Liver (tissue), 9 donors: ENCODE data around the gene DLST. TPM values are rescaled to one million over a fixed set of nuclear protein-coding genes. Genes with fewer than 3 reads are reported as not detected.

Source experiments
- DNase-seq: peaks from one replicate; pipeline ENCODE4 v3.0.0-alpha.2; 2017; ENCODE audit warnings: low spot score
- H3K27ac ChIP-seq, 2 donors: one replicate each; pipeline ENCODE4 v1.7.0; 2013; ENCODE audit warnings: inconsistent platforms in 2 of 2, low read length in 2 of 2, control low read depth in 1 of 2, low read depth in 1 of 2, mild to moderate bottlenecking in 1 of 2
- H3K27me3 ChIP-seq, 4 donors: one replicate each; pipeline versions ENCODE4 v1.6.1 to v1.7.0; 2013; ENCODE audit warnings: low read length in 3 of 4, inconsistent platforms in 1 of 4, mild to moderate bottlenecking in 1 of 4, moderate library complexity in 1 of 4; ENCODE audit not compliant: control insufficient read depth in 4 of 4, insufficient read depth in 4 of 4
- H3K36me3 ChIP-seq, 4 donors: one replicate each; pipeline versions ENCODE4 v1.6.1 to v1.7.0; 2013; ENCODE audit warnings: low read length in 3 of 4, mild to moderate bottlenecking in 3 of 4, low read depth in 1 of 4, moderate library complexity in 1 of 4; ENCODE audit not compliant: control insufficient read depth in 4 of 4, insufficient read depth in 3 of 4
- H3K4me1 ChIP-seq, 4 donors: one replicate each; pipeline versions ENCODE4 v1.6.1 to v1.7.0; 2013; ENCODE audit warnings: low read length in 3 of 4, mild to moderate bottlenecking in 3 of 4, moderate library complexity in 1 of 4; ENCODE audit not compliant: control insufficient read depth in 4 of 4, insufficient read depth in 4 of 4
- H3K4me3 ChIP-seq, 3 donors: one replicate each; pipeline versions ENCODE4 v1.6.1 to v1.7.0; 2013; ENCODE audit warnings: low read length in 3 of 3, control low read depth in 1 of 3, low read depth in 1 of 3, mild to moderate bottlenecking in 1 of 3
- H3K9ac ChIP-seq, 2 donors: one replicate each; pipeline ENCODE4 v1.7.0; 2013; ENCODE audit warnings: low read length in 2 of 2, mild to moderate bottlenecking in 2 of 2, moderate library complexity in 2 of 2, control low read depth in 1 of 2, low read depth in 1 of 2
- H3K9me3 ChIP-seq, 4 donors: one replicate each; pipeline versions ENCODE4 v1.6.1 to v1.7.0; 2013; ENCODE audit warnings: low read length in 3 of 4; ENCODE audit not compliant: control insufficient read depth in 4 of 4
- ATF3 ChIP-seq: IDR thresholded peaks from 2 replicates; pipeline ENCODE4 v1.6.1; 2016; ENCODE audit warnings: antibody characterized with exemption
- EGR1 ChIP-seq, 2 donors: IDR thresholded peaks; 2 replicates each; pipeline ENCODE4 v1.6.1; 2016 to 2018; ENCODE audit warnings: antibody characterized with exemption in 2 of 2, low read depth in 2 of 2
- FOXA1 ChIP-seq: IDR thresholded peaks from 2 replicates; pipeline ENCODE4 v1.6.1; 2016; ENCODE audit warnings: antibody characterized with exemption
- FOXA2 ChIP-seq: IDR thresholded peaks from 2 replicates; pipeline ENCODE4 v1.6.1; 2016; ENCODE audit warnings: antibody characterized with exemption
- GABPA ChIP-seq, 2 donors: IDR thresholded peaks in 1 of 2; conservative IDR thresholded peaks in 1 of 2; 2 replicates each; pipeline ENCODE4 v1.6.1; 2016; ENCODE audit warnings: antibody characterized with exemption in 2 of 2, mild to moderate bottlenecking in 1 of 2, moderate library complexity in 1 of 2
- HNF4A ChIP-seq, 2 donors: conservative IDR thresholded peaks; 2 replicates each; pipeline ENCODE4 v1.6.1; 2016; ENCODE audit warnings: antibody characterized with exemption in 2 of 2, mild to moderate bottlenecking in 2 of 2
- HNF4G ChIP-seq: IDR thresholded peaks from 2 replicates; pipeline ENCODE4 v1.6.1; 2016; ENCODE audit warnings: antibody characterized with exemption
- JUND ChIP-seq, 2 donors: IDR thresholded peaks; 2 replicates each; pipeline ENCODE4 v1.6.1; 2016; ENCODE audit warnings: antibody characterized with exemption in 2 of 2
- MAX ChIP-seq: IDR thresholded peaks from 2 replicates; pipeline ENCODE4 v1.6.1; 2016; ENCODE audit warnings: antibody characterized with exemption
- RAD21 ChIP-seq, 2 donors: IDR thresholded peaks; 2 replicates each; pipeline ENCODE4 v1.6.1; 2016; ENCODE audit warnings: antibody characterized with exemption in 2 of 2, mild to moderate bottlenecking in 2 of 2
- REST ChIP-seq: IDR thresholded peaks from 2 replicates; pipeline ENCODE4 v1.6.1; 2016; ENCODE audit warnings: antibody characterized with exemption, mild to moderate bottlenecking
- RXRA ChIP-seq, 2 donors: IDR thresholded peaks; 2 replicates each; pipeline ENCODE4 v1.6.1; 2017 to 2018; ENCODE audit warnings: antibody characterized with exemption in 2 of 2, mild to moderate bottlenecking in 1 of 2
- TAF1 ChIP-seq: conservative IDR thresholded peaks from 2 replicates; pipeline ENCODE4 v1.6.1; 2016; ENCODE audit warnings: antibody characterized with exemption, mild to moderate bottlenecking
- YY1 ChIP-seq: IDR thresholded peaks from 2 replicates; pipeline ENCODE4 v1.6.1; 2016; ENCODE audit warnings: antibody characterized with exemption, mild to moderate bottlenecking
- ZBTB33 ChIP-seq: IDR thresholded peaks from 2 replicates; pipeline ENCODE4 v1.6.1; 2016; ENCODE audit warnings: antibody characterized with exemption
- WGBS: extraction: QIAGEN DNeasy Blood & Tissue Kit; methylation state at CpG from one replicate; pipeline ENCODE4 v1.1.7; 2013; 5-methylcytosine and 5-hydroxymethylcytosine counted together
- polyA plus RNA-seq, 2 donors: library from polyadenylated mRNA; stranded (reverse) in 1 of 2; unstranded in 1 of 2; fragments of 200-250 nt in 1 of 2; fragments of >200 nt in 1 of 2; fragmentation: Nextera tagmentation in 1 of 2; extraction: Ambion mirVana in 1 of 2; gene quantifications; one replicate each; pipeline versions ENCODE4 v1.2.1 to v1.2.3, GENCODE V29; 2013 to 2015
- total RNA-seq, 2 donors: library from RNA; depleted of rRNA; stranded (reverse); fragments of >200 nt; gene quantifications; one replicate each; pipeline ENCODE4 v1.2.3, GENCODE V29; 2014
- donor health status: healthy.
- donor health status: healthy.
- donor health status: healthy.
- donor health status: healthy.
- donor health status: healthy.

The DLST gene
- total and polyA plus RNA-seq, 4 donors = 10.7 to 69.3 (median 49.5) TPM

DNA sequence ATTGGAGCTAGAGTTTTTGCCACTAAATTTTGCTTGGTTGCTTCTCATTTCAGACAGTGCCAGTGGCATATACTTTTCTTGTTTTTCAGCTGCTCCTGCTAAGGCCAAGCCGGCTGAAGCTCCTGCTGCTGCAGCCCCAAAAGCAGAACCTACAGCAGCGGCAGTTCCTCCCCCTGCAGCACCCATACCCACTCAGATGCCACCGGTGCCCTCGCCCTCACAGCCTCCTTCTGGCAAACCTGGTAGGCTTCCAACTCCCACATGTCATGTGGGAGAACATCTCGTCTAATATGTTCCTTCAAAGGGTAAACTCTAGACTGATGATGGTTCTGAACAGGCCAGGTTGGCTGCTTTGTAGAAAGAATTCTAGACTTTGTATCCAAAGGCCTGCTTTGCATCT lies 11.0 kb downstream of the DLST start:
- Histone ChIP-seq H3K4me3 (no peak overlapping the region), H3K27ac (no peak overlapping the region), H3K36me3 (peaks cover 6 to 69% (median 56%) of the 10 kb centered on the region in 4 donors), H3K9me3 (no peaks in the 10 kb centered on the region), H3K27me3 (no peaks in the 10 kb centered on the region), H3K9ac (no peak overlapping the region), H3K4me1 (peaks cover 0 to 13% (median 3%) of the 10 kb centered on the region in 4 donors)
- no peak for TF ChIP-seq HNF4A (conservative IDR thresholded peaks at IDR 0.05)
- no peak for TF ChIP-seq EGR1 (IDR thresholded peaks at IDR 0.05; ENCODE audit: low read depth in 2 of 2)
- TF ChIP-seq REST = no peak
- TF ChIP-seq MAX = no peak
- no peak for TF ChIP-seq JUND (IDR thresholded peaks at IDR 0.05)
- no peak for TF ChIP-seq ZBTB33
- TF ChIP-seq FOXA1 = no peak
- no peak for DNase-seq
- 81% methylated on average over 5 of the region's 5 CpGs for WGBS

DNA sequence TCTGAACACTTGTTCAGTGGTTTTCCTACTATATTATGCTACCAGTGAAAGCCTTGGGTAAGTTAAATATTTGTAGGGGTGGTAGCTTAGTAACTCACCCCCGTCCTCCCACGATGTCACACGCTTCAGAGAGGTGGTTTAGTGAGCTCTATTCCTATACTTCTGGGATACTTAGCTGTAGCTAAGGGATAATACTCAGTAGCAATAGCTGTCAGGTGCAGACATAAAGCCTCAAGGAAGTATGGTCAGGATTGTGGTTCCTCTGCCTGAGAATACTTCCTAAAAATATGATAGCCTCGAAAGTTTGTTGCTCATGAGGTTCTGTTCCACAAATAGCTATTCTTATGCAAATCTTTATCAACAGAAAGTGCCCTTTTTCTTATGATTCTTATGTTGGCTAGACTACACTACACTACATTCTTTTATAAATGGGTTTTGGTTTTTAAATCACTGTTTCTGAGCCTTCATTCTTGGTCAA lies 11.9 kb downstream of the DLST start:
- Histone ChIP-seq H3K4me1 (peaks cover 4 to 20% (median 8%) of the 10 kb centered on the region in 4 donors), H3K36me3 (peaks cover 6 to 74% (median 56%) of the 10 kb centered on the region in 4 donors), H3K27ac (no peak overlapping the region), H3K9ac (no peak overlapping the region), H3K4me3 (no peak overlapping the region), H3K27me3 (no peaks in the 10 kb centered on the region), H3K9me3 (no peaks in the 10 kb centered on the region)
- no peak for TF ChIP-seq ZBTB33
- no peak for TF ChIP-seq RXRA (IDR thresholded peaks at IDR 0.05)
- no peak for TF ChIP-seq TAF1
- TF ChIP-seq YY1 = no peak
- no peak for TF ChIP-seq REST
- no peak for TF ChIP-seq FOXA2
- TF ChIP-seq ATF3 = no peak
- TF ChIP-seq EGR1 (IDR thresholded peaks at IDR 0.05; ENCODE audit: low read depth in 2 of 2) = no peak
- TF ChIP-seq RAD21 (IDR thresholded peaks at IDR 0.05) = no peak
- TF ChIP-seq HNF4A (conservative IDR thresholded peaks at IDR 0.05) = no peak
- TF ChIP-seq HNF4G = no peak
- TF ChIP-seq GABPA (IDR thresholded peaks at IDR 0.05 in 1 of 2, conservative IDR thresholded peaks at IDR 0.05 in 1 of 2) = no peak
- WGBS = 66% methylated on average over 4 of the region's 4 CpGs
- no peak for DNase-seq
